Measurements from ENCODE around the gene DNAJC13.
"Not testable (repeated sequence)": the region's sequence is repeated elsewhere in the genome, so short reads cannot be mapped to it uniquely, and the experiment has no call there.

DNAJC13 gene

GRCh38 chr3:132543011-132543739 lies 125.9 kb downstream of the DNAJC13 start:
- DNase-seq (ENCODE audit: low read depth), result no peak

GRCh38 chr3:132544130-132544529 lies 126.8 kb downstream of the DNAJC13 start:
- no peak for DNase-seq (ENCODE audit: low read depth)

GRCh38 chr3:132545471-132545870 lies 128.2 kb downstream of the DNAJC13 start:
- DNase-seq (ENCODE audit: low read depth), result no peak

GRCh38 chr3:132549169-132549568 lies 131.9 kb downstream of the DNAJC13 start:
- DNase-seq (ENCODE audit: low read depth), result no peak

GRCh38 chr3:132549890-132550578 lies 132.7 kb downstream of the DNAJC13 start:
- DNase-seq (ENCODE audit: low read depth), result no peak

GRCh38 chr3:132550579-132551305 lies 133.4 kb downstream of the DNAJC13 start:
- no peak for DNase-seq (ENCODE audit: low read depth)

- no peak for DNase-seq (ENCODE audit: low read depth)
Measured at GRCh38 chr3:132553826-132554225, 136.5 kb downstream of the DNAJC13 start.

GRCh38 chr3:132554437-132554836 lies 137.1 kb downstream of the DNAJC13 start:
- DNase-seq (ENCODE audit: low read depth), result no peak

GRCh38 chr3:132555306-132556035 lies 138.2 kb downstream of the DNAJC13 start:
- DNase-seq (ENCODE audit: low read depth), result no peak

GRCh38 chr3:132556036-132556386 lies 138.7 kb downstream of the DNAJC13 start:
- not testable (repeated sequence) for DNase-seq (ENCODE audit: low read depth)

- no peak for DNase-seq (ENCODE audit: low read depth)
Measured at GRCh38 chr3:132556508-132557159, 139.3 kb downstream of the DNAJC13 start.

GRCh38 chr3:132561003-132561402 lies 143.7 kb downstream of the DNAJC13 start:
- DNase-seq (ENCODE audit: low read depth), result no peak

GRCh38 chr3:132563420-132564069 lies 146.2 kb downstream of the DNAJC13 start:
- no peak for DNase-seq (ENCODE audit: low read depth)

- no peak for DNase-seq (ENCODE audit: low read depth)
Measured at GRCh38 chr3:132564070-132564465, 146.8 kb downstream of the DNAJC13 start.

- no peak for DNase-seq (ENCODE audit: low read depth)
Measured at GRCh38 chr3:132568422-132568821, 151.1 kb downstream of the DNAJC13 start.

- DNase-seq (ENCODE audit: low read depth), result no peak
Measured at GRCh38 chr3:132569153-132569552, 151.9 kb downstream of the DNAJC13 start.

GRCh38 chr3:132569580-132569979 lies 152.3 kb downstream of the DNAJC13 start:
- DNase-seq (ENCODE audit: low read depth), result no peak

GRCh38 chr3:132570016-132570415 lies 152.7 kb downstream of the DNAJC13 start:
- no peak for DNase-seq (ENCODE audit: low read depth)

GRCh38 chr3:132573797-132574211 lies 156.5 kb downstream of the DNAJC13 start:
- no peak for DNase-seq (ENCODE audit: low read depth)

- DNase-seq (ENCODE audit: low read depth), result no peak
Measured at GRCh38 chr3:132587401-132587800, 170.1 kb downstream of the DNAJC13 start.
